GM12872 (cell line): ENCODE measurements around the gene LHX4.

Experiments used
- CTCF ChIP-seq: IDR thresholded peaks from 3 replicates; pipeline ENCODE4 v1.5.1; 2011; ENCODE audit warnings: low read depth, mild to moderate bottlenecking, low read length, moderate library complexity; ENCODE audit not compliant: insufficient read depth

The LHX4 gene

GRCh38 chr1:180248176-180248575 is 18.1 kb downstream of the LHX4 start:
- TF ChIP-seq CTCF, result no peak

- peak; percentile 36; the same call in 2 of the 3 replicates for TF ChIP-seq CTCF
Observed at GRCh38 chr1:180248731-180249681, 18.9 kb downstream of the LHX4 start.

GRCh38 chr1:180249725-180250498 is 19.8 kb downstream of the LHX4 start:
- TF ChIP-seq CTCF, result no peak

GRCh38 chr1:180250499-180250770 is 20.4 kb downstream of the LHX4 start:
- no peak for TF ChIP-seq CTCF

GRCh38 chr1:180250883-180251509 is 20.9 kb downstream of the LHX4 start:
- no peak for TF ChIP-seq CTCF

- no peak for TF ChIP-seq CTCF
Observed at GRCh38 chr1:180251526-180252305, 21.7 kb downstream of the LHX4 start.
